Epithelial cell of prostate (primary cell): ENCODE results near the gene ANKRD52.

Experiments used
- DNase-seq: peaks from one replicate; pipeline ENCODE4 v3.0.0-alpha.2; 2011; ENCODE audit warnings: low read depth, low spot score
- H3K27ac ChIP-seq: fragments of 450-650 bp; 2 replicates; pipeline ENCODE4 v1.5.1; 2017; ENCODE audit warnings: mild to moderate bottlenecking

Gene ANKRD52

DNA sequence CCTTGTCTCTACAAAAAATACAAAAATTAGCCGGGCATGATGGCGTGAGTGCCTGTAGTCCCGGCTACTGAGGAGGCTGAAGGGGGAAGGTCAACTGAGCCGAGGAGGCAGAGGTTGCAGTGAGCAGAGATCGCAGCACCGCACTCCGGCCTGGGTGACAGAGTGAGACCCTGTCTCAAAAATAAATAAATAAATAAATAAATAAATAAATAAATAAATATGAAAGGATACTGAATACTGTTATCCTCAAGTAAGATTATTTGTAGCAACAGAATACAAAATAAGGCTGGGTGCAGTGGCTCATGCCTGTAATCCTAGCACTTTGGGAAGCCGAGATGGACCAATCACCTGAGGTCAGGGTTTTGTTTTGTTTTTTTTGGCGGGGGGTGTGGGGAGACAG is 38.3 kb downstream of the ANKRD52 start:
- DNase-seq = no peak
- H3K27ac ChIP-seq = no peak overlapping the region

DNA sequence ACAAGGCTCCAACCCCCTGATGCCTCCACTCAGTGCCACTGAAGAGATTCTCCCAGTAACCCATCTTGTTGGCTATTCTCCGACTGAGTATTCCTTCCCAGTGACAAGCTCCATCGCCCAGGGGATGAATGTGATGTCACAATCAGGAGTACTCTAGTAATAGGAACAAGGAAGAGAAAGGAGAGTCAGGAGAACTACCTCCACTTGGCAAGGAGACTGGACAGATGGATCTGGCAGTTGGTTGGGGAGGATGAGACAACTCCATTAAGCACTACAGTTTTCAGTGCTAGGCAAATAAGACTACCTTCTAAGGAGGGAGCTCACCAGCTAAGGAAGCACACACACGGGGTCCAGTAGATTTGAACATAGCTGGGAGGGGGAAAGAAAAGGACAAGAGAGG is 41.7 kb downstream of the ANKRD52 start:
- no peak overlapping the region for H3K27ac ChIP-seq
- no peak for DNase-seq

DNA sequence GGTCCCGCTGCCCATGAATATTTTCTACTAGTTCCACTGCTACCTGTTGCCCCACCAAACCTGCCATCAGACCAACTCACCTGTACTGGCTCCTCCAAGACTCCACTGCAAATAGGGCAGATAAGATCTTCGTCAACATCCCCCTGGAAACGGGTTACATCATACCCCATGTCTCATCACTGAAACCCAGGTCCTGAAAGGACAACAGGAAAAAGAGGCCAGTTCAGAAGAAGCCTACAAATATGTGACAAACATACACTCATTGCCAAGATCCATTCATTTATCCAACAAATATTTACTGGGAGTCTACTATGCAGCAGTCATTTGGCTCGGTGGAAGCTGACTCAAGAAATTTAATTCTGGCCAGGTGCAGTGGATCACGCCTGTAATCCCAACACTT is 44.3 kb downstream of the ANKRD52 start:
- no peak for DNase-seq
- H3K27ac ChIP-seq = no peak overlapping the region

DNA sequence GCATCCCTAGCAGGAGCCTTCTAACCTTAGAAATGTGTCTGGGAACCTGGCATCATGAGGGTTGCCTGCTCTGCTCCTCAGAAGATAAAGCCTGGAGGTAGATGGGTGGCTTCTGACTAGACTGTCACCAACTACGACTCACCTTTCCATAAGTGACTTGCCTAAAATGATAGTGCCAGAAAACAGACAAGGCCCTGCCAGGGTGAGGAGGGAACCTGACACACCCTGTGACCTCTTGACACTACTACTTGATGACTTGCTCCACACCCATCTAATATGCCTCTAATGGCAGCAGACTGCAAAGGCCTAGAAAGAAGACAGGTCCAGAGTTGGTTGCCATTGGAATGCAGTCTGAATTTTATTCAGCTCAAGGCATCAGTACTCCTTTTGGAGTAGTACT is 45.8 kb downstream of the ANKRD52 start:
- no peak for DNase-seq
- no peak overlapping the region for H3K27ac ChIP-seq

DNA sequence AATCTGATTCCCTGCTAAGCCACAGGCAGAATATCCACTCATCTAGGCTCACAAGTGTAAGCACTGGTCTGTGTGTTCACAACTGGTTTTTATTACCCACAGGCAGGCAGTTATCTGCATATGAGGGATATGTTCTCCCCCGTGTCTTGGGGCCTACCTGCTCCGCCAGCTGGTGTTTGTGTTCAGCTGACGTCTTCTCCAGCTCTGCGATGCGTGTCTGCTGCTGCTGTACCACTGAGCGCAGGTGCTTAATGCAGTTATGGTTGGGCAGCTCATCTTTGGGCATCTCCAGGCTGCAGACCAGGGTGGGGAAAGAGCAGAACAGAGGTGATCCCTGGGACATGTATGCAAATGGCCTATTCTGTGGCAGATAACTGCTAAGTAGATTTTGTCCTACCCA is 50.2 kb downstream of the ANKRD52 start:
- no peak overlapping the region for H3K27ac ChIP-seq
- DNase-seq = no peak

DNA sequence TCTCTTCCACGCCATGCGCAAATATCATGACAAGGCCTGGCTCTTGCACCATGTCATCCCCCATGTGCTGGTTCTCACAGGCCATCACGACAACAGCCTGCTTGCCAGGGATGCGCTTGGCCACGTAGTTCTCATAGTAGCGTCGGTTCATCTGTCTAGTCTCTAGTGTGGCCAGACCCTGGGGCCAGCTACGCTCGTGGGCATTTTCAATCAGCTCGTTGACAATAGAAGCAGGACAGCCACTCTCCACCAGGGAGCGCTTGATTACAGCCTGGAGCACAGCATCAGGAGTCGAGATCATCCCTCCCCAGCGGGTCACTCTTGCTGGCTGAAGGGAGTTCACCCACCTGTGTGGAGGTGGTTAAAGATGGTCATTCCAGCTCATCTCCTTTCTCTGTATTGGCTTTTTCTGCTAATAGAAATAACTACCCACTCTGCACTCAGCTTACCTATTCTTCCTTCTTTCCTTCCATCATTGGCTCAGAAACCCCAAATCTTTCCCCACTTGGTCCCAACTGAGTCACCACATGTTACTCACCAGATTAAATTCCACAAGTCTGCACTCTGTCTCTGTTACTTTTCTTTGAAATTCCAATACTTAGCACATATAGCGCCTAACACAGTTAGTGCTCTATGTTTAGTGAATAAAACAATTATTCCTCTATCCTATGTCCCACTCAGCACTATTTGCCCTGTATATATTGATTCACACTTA is 51.6 kb downstream of the ANKRD52 start:
- DNase-seq = no peak
- H3K27ac ChIP-seq = no peak overlapping the region

DNA sequence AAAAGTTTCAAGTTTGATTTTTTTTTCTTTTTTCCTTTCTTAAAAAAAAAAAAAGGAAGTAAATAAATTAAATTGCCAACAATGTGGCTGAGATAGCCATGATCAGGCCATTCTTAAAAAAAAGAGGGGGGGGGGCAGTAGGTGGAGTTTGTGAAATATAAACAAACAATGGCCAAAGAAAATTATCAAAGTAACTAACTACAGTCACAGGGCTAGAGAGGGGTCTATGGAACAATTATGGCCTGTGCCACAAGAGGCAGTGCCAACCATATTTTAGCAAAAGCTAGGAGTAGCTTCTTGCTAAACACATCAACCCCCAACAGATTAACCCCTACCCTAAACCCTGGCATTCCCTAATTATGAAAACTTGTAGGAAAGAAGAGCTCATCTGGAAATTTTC is 52.7 kb downstream of the ANKRD52 start:
- DNase-seq = no peak
- H3K27ac ChIP-seq = no peak overlapping the region

DNA sequence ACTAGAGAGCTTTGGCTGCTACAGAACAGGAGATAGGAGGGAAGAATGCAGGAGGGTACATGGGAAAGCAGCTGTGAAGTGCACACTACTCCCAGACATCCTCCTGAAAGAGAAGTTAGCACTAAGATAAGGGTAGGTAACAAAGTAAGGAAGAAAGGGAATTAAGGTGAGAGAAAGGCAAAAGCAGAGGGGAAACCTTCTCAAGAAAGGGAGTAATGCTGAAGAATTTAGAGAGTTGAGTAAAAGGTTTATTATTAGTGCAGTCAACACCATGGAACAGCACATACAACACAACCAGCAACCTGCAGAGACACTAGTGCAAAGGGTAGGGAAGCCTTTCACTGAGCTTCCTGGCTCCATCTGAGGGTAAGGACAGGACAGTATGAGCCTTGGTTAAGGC is 53.9 kb downstream of the ANKRD52 start:
- no peak for DNase-seq
- H3K27ac ChIP-seq = no peak overlapping the region

DNA sequence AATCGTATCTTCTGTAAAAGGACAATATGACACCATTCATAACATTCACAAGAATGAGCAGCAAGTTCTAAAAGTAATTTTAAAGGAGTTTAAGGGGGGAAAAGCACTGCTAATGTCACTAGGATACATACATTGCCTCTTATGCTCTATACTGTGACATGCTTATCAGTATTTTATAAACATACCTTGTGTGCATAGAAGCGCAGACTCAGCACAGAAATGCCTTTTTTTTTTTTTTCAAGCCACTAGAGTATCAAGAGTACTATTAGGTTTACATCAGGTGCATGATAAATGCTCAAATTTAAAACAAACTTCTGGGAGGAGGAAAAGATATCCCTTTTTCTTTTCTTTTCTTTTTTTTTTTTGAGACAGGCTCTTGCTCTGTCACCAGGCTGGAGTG is 55.3 kb downstream of the ANKRD52 start:
- no peak overlapping the region for H3K27ac ChIP-seq

DNA sequence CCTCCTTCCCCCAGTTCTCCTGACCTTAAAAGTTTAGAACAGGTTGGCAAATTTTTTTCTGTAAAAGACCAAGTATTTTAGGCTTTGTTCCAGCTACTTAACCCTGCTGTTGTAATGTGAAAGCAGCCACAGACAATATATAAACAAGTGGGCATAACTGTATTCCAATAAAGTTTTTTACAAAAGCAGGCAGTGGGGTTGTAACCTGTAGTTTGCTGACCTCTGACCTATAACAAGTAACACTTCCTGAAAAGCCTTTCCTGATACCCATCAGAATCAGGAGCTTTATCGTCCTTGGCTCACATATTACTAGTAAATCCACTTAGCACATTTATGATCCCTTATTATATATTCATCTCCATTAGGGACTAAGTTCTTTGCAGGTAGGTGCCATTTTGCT is 55.8 kb downstream of the ANKRD52 start:
- no peak overlapping the region for H3K27ac ChIP-seq
- no peak for DNase-seq

More for the DNA sequence above, 55.3 kb downstream of the ANKRD52 start:
- no peak for DNase-seq

DNA sequence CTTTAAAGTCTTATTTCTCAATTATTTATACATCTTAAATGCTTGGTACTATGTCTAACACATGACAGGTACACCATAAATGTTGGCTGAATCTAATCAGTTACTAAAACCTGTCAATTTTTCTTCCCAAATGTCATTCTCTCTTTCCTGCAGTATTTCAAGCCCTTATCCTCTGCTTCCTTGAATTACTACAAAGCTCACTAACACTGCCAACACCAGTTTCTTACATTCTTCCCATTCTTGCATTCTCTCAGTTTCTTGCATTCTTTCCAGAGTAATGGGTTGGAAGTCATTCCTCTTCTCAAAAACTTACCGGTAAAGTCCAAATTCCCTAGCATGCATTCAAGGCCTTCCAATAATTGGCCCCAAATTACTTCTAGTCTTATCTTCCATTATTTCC is 59.3 kb downstream of the ANKRD52 start:
- H3K27ac ChIP-seq = no peak overlapping the region
- DNase-seq = no peak

DNA sequence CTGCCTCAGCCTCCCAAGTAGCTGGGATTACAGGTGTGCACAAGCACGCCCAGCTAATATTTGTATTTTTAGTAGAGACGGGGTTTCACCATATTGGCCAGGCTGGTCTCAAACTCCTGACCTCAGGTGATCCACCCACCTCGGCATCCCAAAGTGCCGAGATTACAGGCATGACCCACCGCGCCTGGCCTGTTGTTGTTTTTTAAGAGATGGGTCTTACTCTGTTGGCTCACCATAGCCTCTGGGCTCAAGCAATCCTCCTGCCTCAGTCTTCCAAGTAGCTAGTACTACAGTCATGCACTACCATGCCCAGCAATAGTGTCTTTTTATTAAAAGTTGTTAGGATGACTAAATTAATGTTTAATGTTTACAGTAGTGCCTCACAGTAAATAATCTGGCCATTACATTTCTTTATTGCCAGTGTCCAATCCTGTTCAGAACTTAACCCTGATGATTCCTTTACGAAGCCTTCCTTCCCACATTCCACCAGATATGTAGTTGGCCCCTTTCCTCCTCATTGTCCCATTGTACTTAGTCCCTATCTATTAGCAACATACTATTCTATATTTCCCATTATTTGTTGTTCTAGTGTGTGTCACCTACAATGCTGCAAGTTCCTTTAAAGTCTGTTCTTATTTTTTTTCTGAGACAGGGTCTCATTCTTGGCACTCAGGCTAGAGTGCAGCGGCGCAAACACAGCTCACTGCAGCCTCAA is 60.1 kb downstream of the ANKRD52 start:
- no peak overlapping the region for H3K27ac ChIP-seq
- no peak for DNase-seq

DNA sequence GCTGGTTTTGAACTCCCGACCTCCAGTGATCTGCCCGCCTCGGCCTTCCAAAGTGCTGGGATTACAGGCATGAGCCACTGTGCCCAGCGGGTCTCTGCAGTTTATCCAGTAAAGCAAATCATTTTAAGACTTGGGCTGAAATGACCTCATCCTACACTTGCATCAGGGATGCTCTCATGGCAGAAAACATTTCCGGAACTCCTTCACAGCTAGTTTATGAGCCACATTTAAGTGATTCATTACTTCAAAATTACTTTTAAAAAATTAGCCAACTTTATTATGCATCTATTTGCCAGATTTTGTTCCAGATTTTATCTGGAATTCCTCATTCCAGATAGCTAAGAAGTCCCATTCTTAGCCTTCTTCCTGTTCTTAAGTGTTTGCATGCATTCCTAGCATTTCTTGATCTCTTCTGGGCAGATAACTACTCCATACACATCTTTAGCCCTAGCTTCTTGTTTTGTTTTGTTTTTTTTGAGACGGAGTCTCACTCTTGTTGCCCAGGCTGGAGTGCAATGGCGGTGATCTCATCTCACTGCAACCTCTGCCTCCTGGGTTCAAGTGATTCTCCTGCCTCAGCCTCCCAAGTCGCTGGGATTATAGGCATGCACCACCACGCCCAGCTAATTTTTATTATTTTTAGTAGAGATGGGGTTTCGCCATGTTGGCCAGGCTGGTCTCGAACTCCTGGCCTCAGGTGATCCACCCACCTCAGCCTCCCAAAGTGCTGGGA is 61.2 kb downstream of the ANKRD52 start:
- H3K27ac ChIP-seq = peak overlapping the region; percentile 48
- peak; percentile 27 for DNase-seq

DNA sequence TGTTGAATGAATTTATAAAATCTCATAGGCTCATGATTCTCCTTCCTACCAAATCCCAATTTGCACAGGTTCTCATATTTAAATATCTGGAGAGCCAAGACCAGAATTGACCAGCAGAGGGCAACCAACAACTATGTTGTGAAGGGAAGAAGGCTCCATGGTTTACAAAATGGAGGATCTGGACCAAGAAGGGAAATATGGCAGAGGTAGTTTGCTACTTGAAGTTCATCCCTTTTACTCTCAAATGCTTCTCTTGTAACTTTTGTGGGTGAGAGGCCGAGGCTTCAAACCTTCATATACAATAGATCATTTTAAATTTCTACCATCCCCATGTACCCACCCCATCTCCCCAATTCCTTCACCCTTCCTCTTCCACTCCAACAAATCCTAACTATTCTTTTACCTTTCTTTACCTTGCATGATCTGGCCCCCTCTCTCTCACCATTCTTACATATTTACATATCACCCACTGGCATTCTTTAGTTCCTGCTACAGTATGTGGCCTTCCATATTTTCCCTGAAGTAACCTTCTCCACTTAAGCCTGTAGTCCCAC is 65.1 kb downstream of the ANKRD52 start:
- H3K27ac ChIP-seq = no peak overlapping the region
- DNase-seq = peak; percentile 24

DNA sequence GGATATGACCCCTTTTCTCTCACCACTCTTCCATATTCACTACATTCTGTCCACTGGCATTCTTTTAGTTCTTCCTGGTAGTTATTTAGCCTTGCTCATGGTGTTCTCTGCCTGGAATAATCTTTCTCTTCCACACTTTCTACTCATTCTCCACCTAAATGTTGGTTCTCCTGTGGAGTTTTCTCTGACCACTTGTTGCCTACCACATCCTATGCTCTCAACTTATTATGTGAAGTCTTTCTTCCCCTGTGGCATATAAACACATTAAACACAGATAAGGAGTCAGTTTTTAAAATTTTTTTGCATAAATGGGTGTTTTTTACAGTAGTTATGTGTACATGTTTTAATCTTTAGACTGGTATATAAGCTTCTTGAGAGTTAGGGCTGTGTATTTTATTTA is 65.6 kb downstream of the ANKRD52 start:
- no peak for DNase-seq

DNA sequence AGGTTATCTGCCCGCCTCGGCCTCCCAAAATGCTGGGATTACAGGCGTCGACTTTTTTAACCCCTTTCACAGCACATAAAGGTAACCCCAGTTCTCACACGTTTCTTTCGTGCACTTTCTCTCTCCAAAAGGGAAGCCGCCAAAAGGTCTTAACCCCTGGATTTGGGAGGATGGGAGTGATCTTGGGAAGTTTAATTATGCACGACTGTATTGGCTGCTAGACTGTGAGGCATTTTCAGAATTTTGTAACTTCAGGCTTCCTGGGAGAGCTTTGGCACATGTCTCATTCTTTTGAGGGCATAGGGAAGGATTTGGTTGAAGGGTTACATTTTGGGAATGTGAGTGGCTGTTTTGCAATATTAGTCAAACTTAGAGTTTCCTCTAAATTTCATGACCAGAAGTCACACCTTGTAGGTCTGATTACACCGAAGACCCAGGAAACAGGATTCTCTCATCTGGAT is 67.5 kb downstream of the ANKRD52 start:
- H3K27ac ChIP-seq = peak overlapping the region; percentile 91
- no peak for DNase-seq

More for the DNA sequence above, 65.6 kb downstream of the ANKRD52 start:
- H3K27ac ChIP-seq = no peak overlapping the region

DNA sequence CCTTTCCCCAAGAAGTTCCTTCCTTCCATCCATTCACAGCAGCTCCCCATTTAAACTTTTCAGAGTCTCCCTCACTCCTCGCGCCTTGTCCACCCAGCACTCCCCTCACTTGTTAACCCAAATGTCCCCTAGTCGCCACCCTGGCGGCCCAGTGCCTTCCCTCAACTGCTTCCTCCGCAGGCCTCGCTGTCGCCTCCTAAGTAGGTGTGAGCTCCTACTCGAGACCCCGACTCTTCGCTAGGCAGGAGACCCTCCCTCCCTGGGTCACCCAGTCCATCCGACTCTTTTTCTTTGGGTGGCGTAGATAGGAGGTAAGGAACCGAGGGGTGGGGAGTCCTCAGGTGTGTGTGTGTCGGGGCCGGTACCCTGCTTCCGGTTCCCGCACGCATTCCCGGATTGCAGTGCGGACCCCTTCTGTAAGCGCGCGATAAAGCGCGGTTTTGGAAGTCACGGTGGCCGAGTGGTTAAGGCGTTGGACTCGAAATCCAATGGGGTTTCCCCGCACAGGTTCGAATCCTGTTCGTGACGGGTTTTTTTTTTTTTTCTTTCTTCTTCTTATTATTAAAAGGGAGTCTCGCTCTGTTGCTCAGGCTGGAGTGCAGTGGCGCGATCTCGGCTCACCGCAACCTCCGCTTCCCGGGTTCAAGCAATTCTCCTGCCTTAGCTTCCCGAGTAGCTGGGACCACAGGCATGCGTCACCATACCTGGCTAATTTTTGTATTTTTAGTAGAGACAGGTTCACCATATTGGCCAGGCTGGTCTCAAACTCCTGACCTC is 68.1 kb downstream of the ANKRD52 start:
- H3K27ac ChIP-seq = peak overlapping the region; percentile 91
- peak; percentile 18 for DNase-seq

DNA sequence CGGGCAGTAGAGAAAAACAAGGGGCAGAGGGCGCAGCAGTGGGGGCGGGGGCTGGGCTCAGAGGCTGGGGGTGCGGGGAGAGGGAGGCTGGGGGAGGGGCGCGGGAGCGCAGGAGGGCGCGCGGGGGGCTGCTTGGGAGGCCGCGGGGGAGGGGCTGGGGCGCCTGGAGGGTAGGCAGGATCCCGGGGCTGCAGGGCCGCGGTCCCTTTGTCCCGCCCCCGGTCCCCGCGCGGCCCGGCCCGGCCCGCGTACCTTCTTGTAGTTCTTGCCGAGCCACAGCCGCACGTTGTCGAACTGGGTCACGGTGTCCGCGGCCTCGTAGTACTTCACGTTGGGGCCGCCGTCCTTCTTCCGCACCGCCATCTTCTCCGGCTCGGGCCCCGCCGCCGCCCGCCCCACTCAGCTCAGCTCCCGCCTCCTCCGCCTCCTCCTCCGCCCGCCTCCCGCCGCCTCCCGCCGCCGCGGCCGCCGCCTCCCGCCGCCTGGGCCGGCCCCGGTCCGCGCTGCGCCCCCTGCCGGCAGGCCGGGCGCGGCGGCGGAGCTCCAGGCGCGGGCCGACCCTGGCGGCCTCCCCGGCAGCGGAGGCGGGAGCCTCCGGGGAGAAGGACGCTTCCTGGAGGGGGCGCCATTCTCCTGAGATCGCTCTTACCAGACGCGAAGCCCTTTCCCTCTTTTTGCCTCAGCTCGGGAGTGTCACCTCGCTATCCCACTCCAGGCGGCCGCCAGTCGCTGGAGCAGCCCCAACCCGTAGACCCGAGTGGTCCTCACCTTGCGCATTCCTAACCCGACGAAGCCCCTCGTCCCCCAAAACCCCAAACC is 68.9 kb downstream of the ANKRD52 start, which contains the start of gene SMARCC2:
Gene SMARCC2, minus strand, starts transcription at position 385 of the 819 bp plus-strand sequence. Its CDS starts 22 bp downstream, at position 363.
- peak within 1 kb of the TSS; percentile 91 for H3K27ac ChIP-seq
- DNase-seq = peak; percentile 10

DNA sequence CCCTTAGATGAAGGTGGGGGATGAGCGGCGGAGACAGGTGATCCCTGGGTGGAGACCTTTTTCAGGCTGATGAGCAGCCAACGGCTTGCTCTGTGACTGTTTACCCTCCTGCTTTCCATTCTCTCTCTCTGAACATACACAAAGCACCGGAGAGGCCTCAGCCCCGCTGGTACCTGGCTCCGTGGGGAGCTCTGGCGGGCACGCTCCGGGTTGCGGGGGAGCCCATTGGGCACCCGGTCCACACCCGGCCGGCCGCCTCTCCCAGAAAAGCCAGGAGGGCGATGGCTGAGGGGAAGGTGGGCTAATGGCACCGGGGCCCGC is 69.4 kb downstream of the ANKRD52 start:
- H3K27ac ChIP-seq = peak overlapping the region; percentile 91
- no peak for DNase-seq
